ENCODE results near the gene CAMTA2.

Gene CAMTA2

GRCh38 chr17:4997302-4998026 lies 10.0 kb upstream of the CAMTA2 start, which contains the start of the genes INCA1 and KIF1C:
INCA1 (minus strand) TSS chr17:4997522; CDS start chr17:4994437, 3,085 bp downstream.
KIF1C (plus strand) TSS chr17:4997950; CDS start chr17:5000247, 2,297 bp downstream.
- Mint-ChIP-seq H3K27ac (ENCODE audit: low read depth) (peak within 1 kb of the TSS; percentile 82), H3K36me3 (ENCODE audit: insufficient read depth) (peaks cover 11% of the 10 kb centered on the region), H3K4me1 (peaks cover 39% of the 10 kb centered on the region), H3K9me3 (no peaks in the 10 kb centered on the region), H3K27me3 (no peaks in the 10 kb centered on the region), H3K4me3 (peak within 1 kb of the TSS; percentile 86)
- DNase-seq (ENCODE audit: low spot score in 2 of 2) (peak; percentile 86), ATAC-seq (replicated peaks; ENCODE audit: extremely low read depth, poor library complexity, severe bottlenecking) (peak; percentile 91)

GRCh38 chr17:4994081-4994595 lies 6.7 kb upstream of the CAMTA2 start:
- Mint-ChIP-seq H3K36me3 (ENCODE audit: insufficient read depth) (peaks cover 8% of the 10 kb centered on the region), H3K27ac (ENCODE audit: low read depth) (no peak overlapping the region), H3K4me1 (peaks cover 30% of the 10 kb centered on the region), H3K27me3 (no peaks in the 10 kb centered on the region), H3K9me3 (no peaks in the 10 kb centered on the region), H3K4me3 (no peak overlapping the region)
- no peak for DNase-seq (ENCODE audit: low spot score in 2 of 2)
- ATAC-seq (replicated peaks; ENCODE audit: extremely low read depth, poor library complexity, severe bottlenecking), result no peak

GRCh38 chr17:4987767-4988567 lies 492 bp upstream of the CAMTA2 start:
- H3K9me3 Mint-ChIP-seq, result no peaks in the 10 kb centered on the region

GRCh38 chr17:4986403-4986802 lies 1.1 kb downstream of the CAMTA2 start:
- no peak for ATAC-seq (replicated peaks; ENCODE audit: extremely low read depth, poor library complexity, severe bottlenecking)
- Mint-ChIP-seq H3K9me3 (no peaks in the 10 kb centered on the region), H3K36me3 (ENCODE audit: insufficient read depth) (peaks cover 9% of the 10 kb centered on the region), H3K4me3 (peak overlapping the region; percentile 91), H3K27ac (ENCODE audit: low read depth) (peak overlapping the region; percentile 88), H3K4me1 (peaks cover 49% of the 10 kb centered on the region), H3K27me3 (no peaks in the 10 kb centered on the region)
- DNase-seq (ENCODE audit: low spot score in 2 of 2), result no peak

More at GRCh38 chr17:4987767-4988567, 492 bp upstream of the CAMTA2 start:
- H3K27me3 Mint-ChIP-seq, result no peaks in the 10 kb centered on the region
- H3K27ac Mint-ChIP-seq (ENCODE audit: low read depth), result peak overlapping the region; percentile 88
- peak overlapping the region; percentile 91 for H3K4me3 Mint-ChIP-seq
- DNase-seq (ENCODE audit: low spot score in 2 of 2) (peak in 1 of 2 donors; percentile 16), ATAC-seq (replicated peaks; ENCODE audit: extremely low read depth, poor library complexity, severe bottlenecking) (peak; percentile 12)
- peaks cover 5% of the 10 kb centered on the region for H3K36me3 Mint-ChIP-seq (ENCODE audit: insufficient read depth)
- H3K4me1 Mint-ChIP-seq, result peaks cover 39% of the 10 kb centered on the region

- DNase-seq (ENCODE audit: low spot score in 2 of 2), result no peak
- Mint-ChIP-seq H3K4me1 (peaks cover 37% of the 10 kb centered on the region), H3K27me3 (no peaks in the 10 kb centered on the region), H3K27ac (ENCODE audit: low read depth) (no peak overlapping the region), H3K9me3 (no peaks in the 10 kb centered on the region), H3K4me3 (no peak overlapping the region), H3K36me3 (ENCODE audit: insufficient read depth) (peaks cover 19% of the 10 kb centered on the region)
- ATAC-seq (replicated peaks; ENCODE audit: extremely low read depth, poor library complexity, severe bottlenecking), result no peak
Observed at GRCh38 chr17:4982305-4982704, 5.2 kb downstream of the CAMTA2 start.

GRCh38 chr17:4980644-4981216 lies 6.7 kb downstream of the CAMTA2 start:
- H3K27me3 Mint-ChIP-seq, result no peaks in the 10 kb centered on the region
- H3K4me3 Mint-ChIP-seq, result no peak overlapping the region
- peak overlapping the region; percentile 40 for H3K27ac Mint-ChIP-seq (ENCODE audit: low read depth)
- no peaks in the 10 kb centered on the region for H3K9me3 Mint-ChIP-seq
- peaks cover 24% of the 10 kb centered on the region for H3K4me1 Mint-ChIP-seq
- DNase-seq (ENCODE audit: low spot score in 2 of 2), result peak in 1 of 2 donors; percentile 41
- H3K36me3 Mint-ChIP-seq (ENCODE audit: insufficient read depth), result peaks cover 25% of the 10 kb centered on the region
- no peak for ATAC-seq (replicated peaks; ENCODE audit: extremely low read depth, poor library complexity, severe bottlenecking)

- Mint-ChIP-seq H3K27ac (ENCODE audit: low read depth) (peak overlapping the region; percentile 68), H3K27me3 (no peaks in the 10 kb centered on the region), H3K9me3 (no peaks in the 10 kb centered on the region), H3K36me3 (ENCODE audit: insufficient read depth) (peaks cover 32% of the 10 kb centered on the region), H3K4me1 (peaks cover 30% of the 10 kb centered on the region), H3K4me3 (no peak overlapping the region)
- no peak for DNase-seq (ENCODE audit: low spot score in 2 of 2)
- no peak for ATAC-seq (replicated peaks; ENCODE audit: extremely low read depth, poor library complexity, severe bottlenecking)
Observed at GRCh38 chr17:4978726-4979125, 8.7 kb downstream of the CAMTA2 start.

- Mint-ChIP-seq H3K9me3 (no peaks in the 10 kb centered on the region), H3K4me3 (no peak overlapping the region), H3K27me3 (no peaks in the 10 kb centered on the region), H3K27ac (ENCODE audit: low read depth) (no peak overlapping the region), H3K4me1 (peaks cover 11% of the 10 kb centered on the region), H3K36me3 (ENCODE audit: insufficient read depth) (peaks cover 33% of the 10 kb centered on the region)
- ATAC-seq (replicated peaks; ENCODE audit: extremely low read depth, poor library complexity, severe bottlenecking), result no peak
- DNase-seq (ENCODE audit: low spot score in 2 of 2), result no peak
Observed at GRCh38 chr17:4974115-4974670, 13.3 kb downstream of the CAMTA2 start.

GRCh38 chr17:4973256-4974114 lies 14.0 kb downstream of the CAMTA2 start:
- Mint-ChIP-seq H3K27ac (ENCODE audit: low read depth) (no peak overlapping the region), H3K36me3 (ENCODE audit: insufficient read depth) (peaks cover 33% of the 10 kb centered on the region), H3K27me3 (no peaks in the 10 kb centered on the region), H3K9me3 (no peaks in the 10 kb centered on the region), H3K4me1 (peaks cover 11% of the 10 kb centered on the region), H3K4me3 (no peak overlapping the region)
- ATAC-seq (replicated peaks; ENCODE audit: extremely low read depth, poor library complexity, severe bottlenecking) (no peak), DNase-seq (ENCODE audit: low spot score in 2 of 2) (no peak)

GRCh38 chr17:4972752-4973151 lies 14.7 kb downstream of the CAMTA2 start:
- peaks cover 11% of the 10 kb centered on the region for H3K4me1 Mint-ChIP-seq
- H3K27ac Mint-ChIP-seq (ENCODE audit: low read depth), result no peak overlapping the region
- H3K36me3 Mint-ChIP-seq (ENCODE audit: insufficient read depth), result peaks cover 33% of the 10 kb centered on the region
- no peak overlapping the region for H3K4me3 Mint-ChIP-seq
- no peaks in the 10 kb centered on the region for H3K27me3 Mint-ChIP-seq
- ATAC-seq (replicated peaks; ENCODE audit: extremely low read depth, poor library complexity, severe bottlenecking) (no peak), DNase-seq (ENCODE audit: low spot score in 2 of 2) (no peak)
- H3K9me3 Mint-ChIP-seq, result no peaks in the 10 kb centered on the region

- H3K36me3 Mint-ChIP-seq (ENCODE audit: insufficient read depth), result peaks cover 31% of the 10 kb centered on the region
Observed at GRCh38 chr17:4972322-4972721, 15.2 kb downstream of the CAMTA2 start.

More at GRCh38 chr17:4972322-4972721, 15.2 kb downstream of the CAMTA2 start:
- peaks cover 11% of the 10 kb centered on the region for H3K4me1 Mint-ChIP-seq
- no peak for DNase-seq (ENCODE audit: low spot score in 2 of 2)
- H3K4me3 Mint-ChIP-seq, result no peak overlapping the region
- H3K27me3 Mint-ChIP-seq, result no peaks in the 10 kb centered on the region
- no peak for ATAC-seq (replicated peaks; ENCODE audit: extremely low read depth, poor library complexity, severe bottlenecking)
- no peak overlapping the region for H3K27ac Mint-ChIP-seq (ENCODE audit: low read depth)
- H3K9me3 Mint-ChIP-seq, result no peaks in the 10 kb centered on the region

Measured in central memory CD8-positive, alpha-beta T cell (primary cell).